ENCODE data around the gene MICAL2.
A peak's percentile ranks its signal among the peaks of the same experiment; 100 is the strongest.

Gene MICAL2

GRCh38 chr11:12209096-12209495, 98.7 kb downstream of the MICAL2 start:
- DNase-seq (ENCODE audit: low read depth, low spot score): peak; percentile 37

- no peak for DNase-seq (ENCODE audit: low read depth, low spot score)
Observed at GRCh38 chr11:12210200-12210599, 99.8 kb downstream of the MICAL2 start.

GRCh38 chr11:12211331-12212065, 101.1 kb downstream of the MICAL2 start:
- no peak for DNase-seq (ENCODE audit: low read depth, low spot score)

GRCh38 chr11:12212174-12212820, 101.9 kb downstream of the MICAL2 start:
- DNase-seq (ENCODE audit: low read depth, low spot score): no peak

- DNase-seq (ENCODE audit: low read depth, low spot score): no peak
Observed at GRCh38 chr11:12212821-12213185, 102.4 kb downstream of the MICAL2 start.

GRCh38 chr11:12213883-12214282, 103.5 kb downstream of the MICAL2 start:
- no peak for DNase-seq (ENCODE audit: low read depth, low spot score)

- no peak for DNase-seq (ENCODE audit: low read depth, low spot score)
Observed at GRCh38 chr11:12214751-12215150, 104.4 kb downstream of the MICAL2 start.

- no peak for DNase-seq (ENCODE audit: low read depth, low spot score)
Observed at GRCh38 chr11:12215181-12215593, 104.8 kb downstream of the MICAL2 start.

GRCh38 chr11:12216041-12216451, 105.7 kb downstream of the MICAL2 start:
- DNase-seq (ENCODE audit: low read depth, low spot score): no peak

GRCh38 chr11:12216671-12217374, 106.4 kb downstream of the MICAL2 start:
- no peak for DNase-seq (ENCODE audit: low read depth, low spot score)

- no peak for DNase-seq (ENCODE audit: low read depth, low spot score)
Observed at GRCh38 chr11:12217879-12218278, 107.5 kb downstream of the MICAL2 start.

GRCh38 chr11:12218909-12219308, 108.5 kb downstream of the MICAL2 start:
- DNase-seq (ENCODE audit: low read depth, low spot score): no peak

- DNase-seq (ENCODE audit: low read depth, low spot score): no peak
Observed at GRCh38 chr11:12219757-12220156, 109.4 kb downstream of the MICAL2 start.

- no peak for DNase-seq (ENCODE audit: low read depth, low spot score)
Observed at GRCh38 chr11:12220305-12220704, 109.9 kb downstream of the MICAL2 start.

GRCh38 chr11:12221051-12221535, 110.7 kb downstream of the MICAL2 start:
- DNase-seq (ENCODE audit: low read depth, low spot score): no peak

- DNase-seq (ENCODE audit: low read depth, low spot score): no peak
Observed at GRCh38 chr11:12222055-12222792, 111.8 kb downstream of the MICAL2 start.

- no peak for DNase-seq (ENCODE audit: low read depth, low spot score)
Observed at GRCh38 chr11:12223771-12224536, 113.6 kb downstream of the MICAL2 start.

GRCh38 chr11:12224537-12224893, 114.1 kb downstream of the MICAL2 start:
- DNase-seq (ENCODE audit: low read depth, low spot score): no peak

GRCh38 chr11:12225046-12225739, 114.8 kb downstream of the MICAL2 start:
- DNase-seq (ENCODE audit: low read depth, low spot score): no peak

GRCh38 chr11:12226093-12226492, 115.7 kb downstream of the MICAL2 start:
- no peak for DNase-seq (ENCODE audit: low read depth, low spot score)

All from ELF-1 (cell line).